HG03139 (cell line): ENCODE measurements around the gene NR5A2.

Experiments used
- ATAC-seq: cut with Tn5 transposase; IDR thresholded peaks from one replicate; pipeline ENCODE4 v1.9.1; 2021; ENCODE audit not compliant: unreplicated experiment

Gene NR5A2

GRCh38 chr1:200062143-200062542, 34.6 kb downstream of the NR5A2 start:
- ATAC-seq, result no peak

DNA sequence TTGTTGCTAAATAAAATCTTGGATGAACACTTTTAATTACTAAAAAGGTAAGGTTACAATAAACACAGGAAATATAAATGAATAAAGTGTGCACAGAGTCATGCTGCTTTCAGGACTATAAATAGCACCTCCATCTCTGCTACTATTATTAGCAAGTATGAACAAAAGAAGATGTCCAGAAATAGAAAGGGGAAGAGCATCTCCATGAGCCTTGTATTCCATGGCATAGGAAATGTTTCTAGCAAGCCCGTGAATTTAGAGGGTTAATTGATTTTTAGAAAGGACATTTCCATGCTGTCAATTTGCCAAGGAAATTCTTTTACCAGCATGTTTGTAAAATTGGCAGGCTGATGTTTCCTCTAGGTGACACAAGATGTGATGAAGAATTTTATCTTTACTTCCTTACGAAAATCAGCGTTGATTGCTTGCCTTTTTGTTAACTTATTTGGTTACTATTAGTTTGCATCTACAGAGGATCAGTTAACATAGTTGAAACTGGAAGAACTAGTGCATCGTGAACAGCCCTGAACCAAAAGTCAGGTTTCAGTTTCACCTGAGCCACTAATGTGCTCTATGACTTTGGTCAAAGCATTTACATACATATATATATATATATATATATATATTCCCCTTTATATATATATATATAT, 45.3 kb downstream of the NR5A2 start:
- ATAC-seq, result no peak

DNA sequence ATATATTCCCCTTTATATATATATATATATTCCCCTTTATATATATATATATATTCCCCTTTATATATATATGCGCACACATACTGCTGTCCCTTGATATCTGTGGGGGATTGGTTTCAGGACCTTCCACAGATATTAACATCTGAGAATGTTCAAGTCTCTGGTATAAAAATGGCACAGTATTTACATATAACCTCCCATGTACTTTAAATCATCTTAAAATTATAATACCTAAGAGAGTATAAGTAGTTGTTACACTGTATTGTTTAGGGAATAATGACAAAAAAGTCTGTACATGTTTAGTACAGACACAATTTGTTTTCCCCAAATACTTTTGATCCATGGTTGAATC, 45.8 kb downstream of the NR5A2 start:
- no peak for ATAC-seq

DNA sequence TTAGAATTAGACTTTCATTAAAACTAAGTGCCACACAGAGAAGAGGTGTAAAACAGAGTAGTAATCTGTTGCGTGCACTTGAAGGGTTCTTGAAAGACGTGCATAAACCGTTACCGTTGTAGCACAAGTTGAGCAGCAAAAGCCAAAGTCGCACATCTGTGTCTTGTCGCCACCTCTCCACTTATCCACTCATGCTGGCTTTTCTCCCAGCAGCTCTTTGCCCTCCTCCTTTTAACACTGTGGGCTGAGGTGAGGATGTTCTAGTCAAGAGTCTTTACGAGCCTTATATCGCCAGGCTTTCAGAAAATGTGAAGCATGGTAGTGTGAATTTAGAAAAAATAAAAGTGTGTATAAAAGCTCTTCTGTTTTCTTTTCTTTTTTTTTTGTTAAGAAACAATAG, 48.0 kb downstream of the NR5A2 start:
- ATAC-seq, result no peak

- no peak for ATAC-seq
Measured at GRCh38 chr1:200075938-200076546, 48.5 kb downstream of the NR5A2 start.

DNA sequence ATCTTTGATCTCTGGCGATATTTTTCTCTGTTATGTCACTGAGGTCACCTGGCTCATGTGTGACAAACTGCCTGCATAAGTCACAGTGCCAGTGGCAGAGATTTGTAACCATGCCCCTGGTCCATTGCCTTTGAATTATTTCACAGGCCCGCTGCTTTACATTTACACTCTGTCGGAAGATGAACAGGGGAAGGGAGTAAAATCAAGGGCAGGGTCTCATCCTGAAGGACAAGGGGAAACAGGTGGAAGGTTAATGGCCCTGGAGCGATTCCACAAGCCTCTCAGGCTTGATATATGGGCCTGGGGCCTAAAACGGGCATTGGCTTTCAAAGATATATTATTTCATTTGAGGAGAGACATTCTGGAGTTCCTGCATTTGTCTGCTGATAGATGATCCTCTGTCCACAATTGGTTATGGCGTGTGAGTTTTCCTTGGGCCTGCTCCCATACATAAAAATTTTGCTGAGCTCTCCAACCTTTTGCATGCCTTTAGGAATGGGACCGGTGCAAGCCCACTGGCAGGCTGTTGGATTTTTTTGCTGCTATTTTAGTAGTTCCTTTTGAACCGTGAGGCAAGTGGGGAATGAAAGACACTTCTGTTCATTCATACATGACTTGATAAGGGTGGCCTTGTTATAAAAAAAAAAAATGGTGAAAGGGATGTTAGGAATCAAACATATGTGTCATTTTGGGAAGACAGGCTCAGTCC, 51.9 kb downstream of the NR5A2 start:
- ATAC-seq, result no peak

- no peak for ATAC-seq
Measured at GRCh38 chr1:200081151-200081968, 53.9 kb downstream of the NR5A2 start.

GRCh38 chr1:200081969-200082245, 54.4 kb downstream of the NR5A2 start:
- no peak for ATAC-seq

DNA sequence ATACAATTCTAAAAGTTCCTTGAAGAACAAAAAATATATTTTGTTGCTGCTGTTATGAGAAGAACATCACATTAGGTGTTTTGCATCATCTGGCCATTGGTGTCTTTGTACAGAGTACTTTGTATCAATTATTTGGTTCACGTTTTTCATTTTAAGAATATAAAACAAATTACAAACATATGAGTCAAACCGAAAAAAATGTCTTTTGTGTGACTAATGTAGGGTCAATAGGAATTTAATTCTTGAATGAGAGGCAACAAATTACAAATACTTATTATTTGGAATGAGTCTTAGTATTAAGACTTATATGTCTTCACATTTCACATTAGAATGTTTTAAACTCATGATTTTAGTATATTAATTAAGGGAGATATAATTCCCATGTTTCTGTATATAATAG, 54.8 kb downstream of the NR5A2 start:
- no peak for ATAC-seq

DNA sequence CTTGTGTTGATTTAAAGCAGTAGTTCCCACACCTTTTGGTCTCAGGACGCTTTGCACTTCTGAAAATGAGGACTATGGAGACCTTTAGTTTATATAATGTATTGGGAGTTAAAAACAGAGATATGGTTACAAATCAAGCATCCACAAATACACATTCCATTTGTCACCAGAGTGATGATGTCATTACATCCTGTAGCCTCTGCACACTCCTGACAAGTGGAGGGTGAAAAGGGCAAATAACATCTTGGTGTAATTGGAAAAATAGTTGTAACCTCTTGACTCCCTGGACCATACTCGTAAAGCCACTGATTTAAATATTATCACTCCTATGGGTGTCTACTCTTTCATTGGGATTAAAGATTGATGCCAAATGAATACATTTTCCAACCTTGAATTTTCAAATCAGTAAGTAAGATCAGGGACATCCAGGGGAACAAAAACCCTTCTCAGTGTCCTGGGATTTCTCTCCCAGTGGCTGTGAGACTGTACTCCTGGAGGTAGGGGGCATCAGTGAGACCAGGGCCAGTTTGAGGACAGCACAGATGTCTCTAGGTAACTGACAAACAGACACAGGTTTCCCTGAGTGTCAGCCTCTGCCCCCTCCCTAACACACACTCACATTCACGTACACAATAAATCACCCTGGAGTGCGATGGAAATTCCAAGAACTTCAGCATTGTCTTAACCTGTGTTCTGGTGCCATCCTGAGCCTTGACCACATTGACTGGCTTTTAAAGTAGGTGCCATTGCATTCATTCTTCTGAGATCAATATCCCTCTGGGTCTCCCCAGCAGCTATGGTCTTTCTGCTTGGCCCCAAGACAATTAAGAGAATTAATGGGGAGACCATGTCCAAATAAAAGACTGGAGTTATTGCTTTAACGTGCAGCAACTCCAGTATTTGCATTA, 63.0 kb downstream of the NR5A2 start:
- ATAC-seq, result no peak

DNA sequence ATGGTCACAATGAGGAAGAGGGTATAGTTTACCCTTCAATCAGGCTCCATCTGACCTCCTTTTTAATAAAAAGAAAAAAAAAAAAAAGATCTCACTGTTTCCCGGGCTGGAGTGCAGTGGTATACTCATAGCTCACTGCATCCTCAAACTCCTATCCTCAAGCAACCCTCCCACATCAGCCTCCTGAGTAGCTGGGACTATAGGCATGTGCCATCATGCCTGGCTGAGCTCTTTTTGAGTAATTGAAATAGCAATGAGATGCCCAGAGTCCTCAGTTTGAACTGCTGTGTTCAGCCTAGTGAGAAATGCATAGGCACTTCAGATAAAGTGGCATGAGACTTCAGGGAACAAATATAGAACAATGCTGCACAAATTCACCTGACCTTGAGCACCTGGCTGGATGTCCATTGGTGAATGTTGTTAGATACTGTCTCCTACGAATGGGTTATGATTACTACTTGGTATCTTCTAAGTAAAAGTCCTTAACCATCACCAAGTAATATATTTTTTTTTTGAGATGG, 67.6 kb downstream of the NR5A2 start:
- ATAC-seq, result no peak

DNA sequence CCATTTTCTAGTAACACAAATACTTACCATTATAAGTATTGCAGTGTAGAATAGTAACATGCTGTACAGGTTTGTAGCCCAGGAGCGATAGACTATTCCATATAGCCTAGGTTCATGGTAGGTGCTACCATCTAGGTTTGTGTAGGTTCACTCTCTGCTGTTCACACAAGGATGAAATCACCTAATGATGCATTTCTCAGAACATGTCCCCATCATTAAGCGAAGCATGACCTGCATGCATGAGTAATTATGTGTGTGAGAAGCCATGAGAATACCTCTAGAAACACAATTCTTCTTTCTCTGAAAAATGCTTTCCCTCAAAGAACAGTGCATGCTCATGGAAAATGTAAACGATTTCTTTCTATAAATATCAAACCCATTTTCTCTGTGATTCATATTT, 69.3 kb downstream of the NR5A2 start:
- ATAC-seq, result no peak

- ATAC-seq, result no peak
Measured at GRCh38 chr1:200099040-200099439, 71.5 kb downstream of the NR5A2 start.

DNA sequence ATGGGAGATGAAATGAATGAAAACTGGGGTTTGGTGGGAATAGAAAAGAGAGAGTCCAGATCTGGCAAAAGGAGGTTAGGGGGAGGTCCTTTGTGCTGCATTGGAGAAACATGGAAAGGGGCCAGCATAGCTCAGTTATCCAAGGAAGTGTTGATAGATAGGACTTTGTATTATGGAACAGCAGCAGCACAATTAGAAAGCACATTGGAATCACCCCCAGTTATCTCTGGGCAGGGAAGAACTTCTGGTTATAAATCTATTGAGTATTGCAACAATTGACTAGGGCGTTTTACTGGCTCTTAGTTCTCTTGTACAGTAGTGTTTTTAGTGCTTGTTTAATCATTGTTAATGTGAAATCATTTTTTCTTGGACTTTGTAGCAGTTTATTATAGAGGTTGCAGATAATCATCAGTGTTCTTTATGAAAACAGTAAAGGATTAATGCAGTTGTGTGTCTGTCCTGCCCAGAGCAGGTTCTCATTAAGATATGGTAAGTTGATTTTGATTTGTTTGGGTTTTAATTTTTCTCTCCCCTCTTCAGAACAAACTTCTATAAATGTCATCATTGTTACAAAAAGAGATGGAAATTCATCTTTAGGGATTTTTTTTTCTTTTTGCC, 76.6 kb downstream of the NR5A2 start:
- ATAC-seq, result no peak

DNA sequence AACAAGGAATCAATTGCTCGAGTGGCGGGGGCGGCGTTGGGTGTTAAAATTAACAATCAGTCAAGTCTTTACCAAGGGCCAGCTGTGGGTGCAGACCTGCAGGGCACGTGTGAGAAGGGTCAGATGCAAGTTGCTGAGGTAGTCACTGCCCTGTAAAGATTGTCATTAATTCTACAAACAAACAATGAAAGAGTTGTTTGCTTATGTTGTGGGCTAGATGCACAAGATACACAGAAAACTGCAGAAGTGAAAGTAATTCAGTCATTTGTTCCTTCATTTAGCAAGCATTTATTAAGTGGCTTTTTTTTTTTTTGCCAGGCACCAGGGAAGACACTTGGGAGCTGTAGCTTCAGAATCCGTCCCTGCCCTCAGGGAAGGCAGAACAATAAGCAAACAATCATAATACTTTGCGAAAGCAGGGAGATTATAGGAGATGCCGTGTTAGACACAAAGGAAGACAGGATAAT, 79.5 kb downstream of the NR5A2 start:
- no peak for ATAC-seq

- no peak for ATAC-seq
Measured at GRCh38 chr1:200108659-200109058, 81.1 kb downstream of the NR5A2 start.

DNA sequence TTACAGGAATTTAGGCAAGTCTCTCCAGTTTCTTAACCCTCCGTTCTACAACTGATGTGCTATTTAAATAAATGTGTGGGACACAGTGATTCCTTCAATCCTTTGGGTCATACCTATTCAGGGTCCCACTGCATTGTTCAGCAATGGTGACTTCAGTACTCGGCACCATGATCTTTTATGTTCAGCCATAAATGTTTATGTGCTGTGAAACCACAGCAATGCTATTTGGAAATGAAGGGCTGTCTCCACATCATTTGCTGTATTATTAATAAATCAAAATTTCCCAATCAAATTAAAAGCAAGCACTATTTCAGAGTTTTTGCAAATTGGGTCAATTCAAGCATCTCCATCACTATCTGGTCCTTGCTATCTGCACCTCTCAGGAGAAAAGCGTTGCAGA, 84.8 kb downstream of the NR5A2 start:
- no peak for ATAC-seq

- no peak for ATAC-seq
Measured at GRCh38 chr1:200115532-200115931, 88.0 kb downstream of the NR5A2 start.

- ATAC-seq, result no peak
Measured at GRCh38 chr1:200116324-200116723, 88.8 kb downstream of the NR5A2 start.
